ENCODE results near the gene KCNJ5.

DNA sequence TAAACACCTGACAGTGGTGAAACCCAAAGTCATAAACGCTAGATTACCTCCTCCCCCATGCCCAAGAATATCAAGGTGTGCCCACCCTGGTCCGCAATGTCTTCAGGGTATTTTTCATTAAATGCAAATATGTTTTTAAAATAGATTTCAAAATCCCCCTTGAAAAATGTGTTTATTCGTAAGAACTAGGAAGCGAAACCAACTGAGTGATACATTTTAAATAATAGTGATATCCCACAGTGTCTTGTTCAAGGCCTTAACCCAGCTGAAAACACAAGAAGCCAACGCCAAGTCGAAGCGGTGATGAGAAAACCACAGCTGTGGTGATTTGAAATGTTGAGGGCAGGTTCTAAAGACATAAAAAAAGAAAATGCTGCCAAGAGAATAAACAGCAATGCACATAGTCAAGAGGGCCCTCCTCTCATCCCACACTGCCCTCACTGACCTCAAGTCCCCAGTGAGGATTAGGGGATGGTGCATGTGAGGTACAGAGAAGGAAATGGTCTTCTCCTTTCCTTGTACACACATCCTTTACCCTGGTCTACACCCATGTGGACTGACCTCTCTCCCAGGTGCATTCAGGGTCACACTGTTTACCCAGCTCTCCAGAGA is 49.6 kb upstream of the KCNJ5 start:
- TF ChIP-seq, protein P1, sequence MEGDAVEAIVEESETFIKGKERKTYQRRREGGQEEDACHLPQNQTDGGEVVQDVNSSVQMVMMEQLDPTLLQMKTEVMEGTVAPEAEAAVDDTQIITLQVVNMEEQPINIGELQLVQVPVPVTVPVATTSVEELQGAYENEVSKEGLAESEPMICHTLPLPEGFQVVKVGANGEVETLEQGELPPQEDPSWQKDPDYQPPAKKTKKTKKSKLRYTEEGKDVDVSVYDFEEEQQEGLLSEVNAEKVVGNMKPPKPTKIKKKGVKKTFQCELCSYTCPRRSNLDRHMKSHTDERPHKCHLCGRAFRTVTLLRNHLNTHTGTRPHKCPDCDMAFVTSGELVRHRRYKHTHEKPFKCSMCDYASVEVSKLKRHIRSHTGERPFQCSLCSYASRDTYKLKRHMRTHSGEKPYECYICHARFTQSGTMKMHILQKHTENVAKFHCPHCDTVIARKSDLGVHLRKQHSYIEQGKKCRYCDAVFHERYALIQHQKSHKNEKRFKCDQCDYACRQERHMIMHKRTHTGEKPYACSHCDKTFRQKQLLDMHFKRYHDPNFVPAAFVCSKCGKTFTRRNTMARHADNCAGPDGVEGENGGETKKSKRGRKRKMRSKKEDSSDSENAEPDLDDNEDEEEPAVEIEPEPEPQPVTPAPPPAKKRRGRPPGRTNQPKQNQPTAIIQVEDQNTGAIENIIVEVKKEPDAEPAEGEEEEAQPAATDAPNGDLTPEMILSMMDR (optimal IDR thresholded peaks at IDR 0.05 in 1 of 3, IDR thresholded peaks at IDR 0.05 in 1 of 3, conservative IDR thresholded peaks at IDR 0.05 in 1 of 3; ENCODE audit: extremely low read depth in 1 of 3, insufficient read depth in 2 of 3, low read length in 3 of 3), result no peak
- TF ChIP-seq EZH2 (IDR thresholded peaks at IDR 0.05; ENCODE audit: low read length), result no peak
